ENCODE measurements around the gene TRIP11. TPM values are rescaled to one million over a fixed set of nuclear protein-coding genes. Genes with fewer than 3 reads are reported as not detected.
A peak's percentile ranks its signal among the peaks of the same experiment; 100 is the strongest.

Gene TRIP11
- total RNA-seq, 5 donors from 2014 or later (not counting 1 experiment from before 2014, with no cell fraction given), result 52.7 to 58.3 (median 54.8) TPM

DNA sequence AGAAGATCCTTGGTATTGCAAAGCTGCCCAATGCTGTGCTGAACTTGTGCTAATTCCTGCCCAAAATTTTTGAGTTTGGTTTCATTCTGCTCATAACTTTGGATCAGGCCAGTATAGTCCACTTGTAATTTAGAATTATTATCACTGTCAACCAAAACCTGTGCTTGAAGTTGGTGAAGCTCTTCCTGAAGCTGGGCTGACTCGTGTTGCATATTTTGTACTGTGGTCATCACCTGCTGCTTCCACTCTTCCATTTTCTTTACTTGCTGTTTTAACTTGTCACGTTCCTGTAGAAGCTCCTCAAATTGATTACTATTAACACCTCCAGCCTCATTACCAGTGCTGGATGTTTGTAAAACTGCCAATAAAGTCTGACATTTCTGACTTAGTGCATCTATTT lies 35.8 kb downstream of the TRIP11 start:
- H3K36me3 Mint-ChIP-seq, result peaks cover 36% of the 10 kb centered on the region
- no peaks in the 10 kb centered on the region for H3K9me3 ChIP-seq
- peaks cover 44 to 52% (median 49%) of the 10 kb centered on the region in 3 donors for H3K4me1 Mint-ChIP-seq
- peaks cover 3 to 19% of the 10 kb centered on the region in 2 experiments for H3K4me1 ChIP-seq (ENCODE audit: control insufficient read depth in 1 of 2, extremely low read depth in 1 of 2, insufficient read depth in 2 of 2, low read length in 2 of 2)
- H3K4me3 Mint-ChIP-seq, result peak overlapping the region in 1 of 3 donors; percentile 64
- ATAC-seq (replicated peaks in 1 of 4), result no peak
- no peak overlapping the region for H3K4me3 ChIP-seq (ENCODE audit: control insufficient read depth in 1 of 2, extremely low read depth in 1 of 2, low read length in 1 of 2)
- CTCF ChIA-PET, result interaction anchor here in 1 of 2 donors (1.2 to 1.8 kb wide), 2 partner anchors 9 to 102 kb away, joined by 4 to 11 read pairs; partner anchors contain the start of gene ATXN3
- H3K27ac ChIP-seq (ENCODE audit: low read length), result no peak overlapping the region
- peak overlapping the region; percentile 91 to 93 for H3K27ac Mint-ChIP-seq
- H3K27me3 Mint-ChIP-seq, result no peaks in the 10 kb centered on the region
- WGBS (ENCODE audit: insufficient coverage), result no CpG with 5 or more reads among the region's 2 CpGs
- H3K27me3 ChIP-seq (replicated peaks in 1 of 2; ENCODE audit: control insufficient read depth in 2 of 2, extremely low read depth in 1 of 2, insufficient read depth in 2 of 2, low read length in 1 of 2), result no peaks in the 10 kb centered on the region
- H3K9me3 Mint-ChIP-seq, result no peaks in the 10 kb centered on the region
- peaks cover 0 to 14% of the 10 kb centered on the region in 2 donors for H3K36me3 ChIP-seq (ENCODE audit: control insufficient read depth in 2 of 2, extremely low read depth in 1 of 2, insufficient read depth in 1 of 2, low read length in 1 of 2)
- no peak for DNase-seq
- POLR2A ChIA-PET, result no interaction called here

- Mint-ChIP-seq H3K4me1 (peaks cover 45 to 56% (median 53%) of the 10 kb centered on the region in 3 donors), H3K4me3 (peak overlapping the region in 2 of 3 donors; percentile 31 to 38), H3K9me3 (no peaks in the 10 kb centered on the region), H3K27ac (peak overlapping the region; percentile 78 to 85), H3K27me3 (no peaks in the 10 kb centered on the region), H3K36me3 (peaks cover 23% of the 10 kb centered on the region)
- no CpG with 5 or more reads among the region's 6 CpGs for WGBS (ENCODE audit: insufficient coverage)
- ChIA-PET CTCF (interaction anchor here in 1 of 2 donors (0.6 kb wide), 1 partner anchor 86 kb away, joined by 3 read pairs; no protein-coding TSS in a partner anchor), POLR2A (interaction anchor here in 1 of 2 donors (0.5 kb wide), 1 partner anchor 1330 kb away, joined by 15 read pairs; no protein-coding TSS in a partner anchor)
- peak overlapping the region; percentile 37 for H3K27ac ChIP-seq (ENCODE audit: low read length)
- no peak overlapping the region for H3K4me3 ChIP-seq (ENCODE audit: control insufficient read depth in 1 of 2, extremely low read depth in 1 of 2, low read length in 1 of 2)
- H3K4me1 ChIP-seq (ENCODE audit: control insufficient read depth in 1 of 2, extremely low read depth in 1 of 2, insufficient read depth in 2 of 2, low read length in 2 of 2), result peaks cover under 1 to 22% of the 10 kb centered on the region in 2 experiments
- DNase-seq (peak in 1 of 35 experiments; percentile 17), ATAC-seq (replicated peaks in 1 of 4) (peak; percentile 29 to 56 (median 43))
- H3K27me3 ChIP-seq (replicated peaks in 1 of 2; ENCODE audit: control insufficient read depth in 2 of 2, extremely low read depth in 1 of 2, insufficient read depth in 2 of 2, low read length in 1 of 2), result no peaks in the 10 kb centered on the region
- no peaks in the 10 kb centered on the region for H3K9me3 ChIP-seq
- peaks cover 0 to 3% of the 10 kb centered on the region in 2 donors for H3K36me3 ChIP-seq (ENCODE audit: control insufficient read depth in 2 of 2, extremely low read depth in 1 of 2, insufficient read depth in 1 of 2, low read length in 1 of 2)
These were observed 40.9 kb downstream of the TRIP11 start for GRCh38 chr14:91998667-91999570.

- Mint-ChIP-seq H3K27ac (peak overlapping the region; percentile 71 to 87), H3K4me1 (peaks cover 36 to 45% (median 41%) of the 10 kb centered on the region in 3 donors), H3K4me3 (peak overlapping the region in 1 of 3 donors; percentile 15), H3K27me3 (no peaks in the 10 kb centered on the region), H3K36me3 (peaks cover 22% of the 10 kb centered on the region), H3K9me3 (no peaks in the 10 kb centered on the region)
- CTCF ChIA-PET, result interaction anchor here (0.6 to 2.5 kb wide), 15 partner anchors 8 to 403 kb away, joined by 3 to 9 read pairs (median 4); partner anchors contain the start of gene ATXN3 (in 1 of the 2)
- Histone ChIP-seq H3K27ac (ENCODE audit: low read length) (peak overlapping the region; percentile 14), H3K9me3 (no peaks in the 10 kb centered on the region), H3K27me3 (replicated peaks in 1 of 2; ENCODE audit: control insufficient read depth in 2 of 2, extremely low read depth in 1 of 2, insufficient read depth in 2 of 2, low read length in 1 of 2) (no peaks in the 10 kb centered on the region), H3K36me3 (ENCODE audit: control insufficient read depth in 2 of 2, extremely low read depth in 1 of 2, insufficient read depth in 1 of 2, low read length in 1 of 2) (peaks cover 0 to 11% of the 10 kb centered on the region in 2 donors), H3K4me3 (ENCODE audit: control insufficient read depth in 1 of 2, extremely low read depth in 1 of 2, low read length in 1 of 2) (no peak overlapping the region), H3K4me1 (ENCODE audit: control insufficient read depth in 1 of 2, extremely low read depth in 1 of 2, insufficient read depth in 2 of 2, low read length in 2 of 2) (peaks cover 0 to 22% of the 10 kb centered on the region in 2 experiments)
- ATAC-seq (replicated peaks in 1 of 4) (no peak), DNase-seq (no peak)
- POLR2A ChIA-PET, result interaction anchor here in 1 of 2 donors (0.6 to 0.7 kb wide), 2 partner anchors 43 to 597 kb away, joined by 3 read pairs; no protein-coding TSS in a partner anchor
These were observed 42.4 kb downstream of the TRIP11 start for GRCh38 chr14:91997492-91997891.

DNA sequence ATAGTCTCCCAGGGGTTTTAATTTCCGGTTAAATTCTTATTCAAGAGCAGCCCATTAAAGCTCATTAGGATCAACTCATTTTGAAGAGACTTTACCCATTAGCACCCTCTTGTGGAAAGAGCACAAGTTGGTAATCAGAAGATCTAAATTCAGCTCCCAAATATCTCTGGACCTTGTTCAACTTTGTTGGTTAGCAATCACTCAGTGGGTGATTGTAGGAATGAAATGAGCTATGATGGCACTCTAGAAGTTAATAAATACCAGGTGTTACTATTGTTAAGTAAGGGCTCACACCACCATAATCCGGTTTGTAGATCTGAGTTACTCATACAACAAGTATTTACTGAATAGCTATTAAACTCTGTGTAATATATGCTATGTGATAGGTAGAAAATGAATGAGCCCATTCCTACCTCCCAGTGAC lies 42.9 kb downstream of the TRIP11 start:
- CTCF ChIA-PET, result interaction anchor here (0.6 to 2.5 kb wide), 18 partner anchors 9 to 403 kb away, joined by 3 to 9 read pairs (median 3); partner anchors contain the start of gene ATXN3 (in 1 of the 2)
- H3K27ac ChIP-seq (ENCODE audit: low read length), result no peak overlapping the region
- H3K9me3 Mint-ChIP-seq, result no peaks in the 10 kb centered on the region
- POLR2A ChIA-PET, result interaction anchor here in 1 of 2 donors (0.5 to 0.7 kb wide), 4 partner anchors 44 to 598 kb away, joined by 3 to 5 read pairs (median 4); no protein-coding TSS in a partner anchor
- ATAC-seq (replicated peaks in 1 of 4) (peak in 3 of 4 experiments; percentile 48 to 53 (median 52)), DNase-seq (peak in 4 of 35 experiments; percentile 2 to 68 (median 6))
- H3K27me3 ChIP-seq (replicated peaks in 1 of 2; ENCODE audit: control insufficient read depth in 2 of 2, extremely low read depth in 1 of 2, insufficient read depth in 2 of 2, low read length in 1 of 2), result no peaks in the 10 kb centered on the region
- no CpG with 5 or more reads among the region's 2 CpGs for WGBS (ENCODE audit: insufficient coverage)
- H3K27ac Mint-ChIP-seq, result peak overlapping the region in 1 of 2 donors; percentile 71
- H3K36me3 ChIP-seq (ENCODE audit: control insufficient read depth in 2 of 2, extremely low read depth in 1 of 2, insufficient read depth in 1 of 2, low read length in 1 of 2), result peaks cover under 1 to 16% of the 10 kb centered on the region in 2 donors
- peaks cover 0 to 22% of the 10 kb centered on the region in 2 experiments for H3K4me1 ChIP-seq (ENCODE audit: control insufficient read depth in 1 of 2, extremely low read depth in 1 of 2, insufficient read depth in 2 of 2, low read length in 2 of 2)
- peak overlapping the region in 1 of 3 donors; percentile 15 for H3K4me3 Mint-ChIP-seq
- peaks cover 36 to 45% (median 41%) of the 10 kb centered on the region in 3 donors for H3K4me1 Mint-ChIP-seq
- H3K36me3 Mint-ChIP-seq, result peaks cover 25% of the 10 kb centered on the region
- H3K27me3 Mint-ChIP-seq, result no peaks in the 10 kb centered on the region
- no peak overlapping the region for H3K4me3 ChIP-seq (ENCODE audit: control insufficient read depth in 1 of 2, extremely low read depth in 1 of 2, low read length in 1 of 2)
- H3K9me3 ChIP-seq, result no peaks in the 10 kb centered on the region

DNA sequence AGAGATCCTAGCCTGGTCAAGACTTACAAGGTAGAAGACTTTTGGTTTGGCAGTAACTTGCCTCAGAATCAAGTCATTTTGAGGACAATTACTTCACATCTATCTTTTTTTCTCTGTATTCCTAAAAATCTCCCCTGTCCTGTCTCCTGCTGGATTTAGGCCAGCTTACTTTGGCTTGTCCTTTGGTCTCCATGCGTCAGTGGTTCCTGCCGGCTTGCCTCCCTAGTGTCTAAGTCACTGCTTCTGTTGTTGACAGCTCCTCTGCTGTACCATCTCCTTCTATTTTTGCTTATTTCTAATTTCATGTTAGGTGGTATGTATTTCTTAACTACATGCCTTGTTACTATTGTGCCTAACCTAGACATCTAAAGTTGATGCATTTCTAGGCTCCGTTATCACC lies 52.7 kb downstream of the TRIP11 start:
- no peaks in the 10 kb centered on the region for H3K9me3 Mint-ChIP-seq
- Histone ChIP-seq H3K36me3 (ENCODE audit: control insufficient read depth in 2 of 2, extremely low read depth in 1 of 2, insufficient read depth in 1 of 2, low read length in 1 of 2) (peaks cover 8 to 68% of the 10 kb centered on the region in 2 donors), H3K27ac (ENCODE audit: low read length) (no peak overlapping the region), H3K4me1 (ENCODE audit: control insufficient read depth in 1 of 2, extremely low read depth in 1 of 2, insufficient read depth in 2 of 2, low read length in 2 of 2) (no peaks in the 10 kb centered on the region), H3K27me3 (replicated peaks in 1 of 2; ENCODE audit: control insufficient read depth in 2 of 2, extremely low read depth in 1 of 2, insufficient read depth in 2 of 2, low read length in 1 of 2) (no peaks in the 10 kb centered on the region), H3K4me3 (ENCODE audit: control insufficient read depth in 1 of 2, extremely low read depth in 1 of 2, low read length in 1 of 2) (no peak overlapping the region), H3K9me3 (no peaks in the 10 kb centered on the region)
- CTCF ChIA-PET, result no interaction called here
- H3K4me3 Mint-ChIP-seq, result no peak overlapping the region
- ATAC-seq (replicated peaks in 1 of 4) (no peak), DNase-seq (no peak)
- H3K27me3 Mint-ChIP-seq, result no peaks in the 10 kb centered on the region
- peaks cover 5 to 19% (median 13%) of the 10 kb centered on the region in 3 donors for H3K4me1 Mint-ChIP-seq
- WGBS (ENCODE audit: insufficient coverage), result no CpG with 5 or more reads among the region's 3 CpGs
- POLR2A ChIA-PET, result no interaction called here
- H3K27ac Mint-ChIP-seq, result no peak overlapping the region
- peaks cover 69% of the 10 kb centered on the region for H3K36me3 Mint-ChIP-seq
